Measurements from ENCODE around the gene TRIM5. TPM values are rescaled to one million over a fixed set of nuclear protein-coding genes. Genes with fewer than 3 reads are reported as not detected.

TRIM5 gene
- total RNA-seq, 3 donors from 2014 or later (not counting 1 experiment from before 2014, with no cell fraction given), result 16.3 to 24.4 (median 20.2) TPM

DNA sequence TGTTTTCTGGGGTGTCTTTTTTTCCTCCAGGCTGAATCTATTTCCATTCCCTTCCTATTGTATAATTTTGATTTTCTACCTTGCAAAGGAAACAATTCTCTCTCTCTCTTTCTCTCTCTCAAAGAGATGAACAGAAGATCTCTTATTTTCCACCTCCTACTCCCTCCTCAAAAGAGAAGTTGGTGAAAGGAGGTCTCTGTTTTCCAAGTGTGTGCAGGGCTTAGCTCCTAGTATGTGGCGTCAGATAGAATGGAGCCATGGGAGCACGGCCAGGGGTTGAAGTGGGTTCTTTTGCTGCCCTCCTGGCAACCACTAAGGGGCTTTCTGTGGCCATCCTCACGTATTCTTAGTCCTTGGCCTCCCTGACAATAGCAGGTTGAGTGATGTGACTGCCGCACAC is 59.6 kb downstream of the TRIM5 start:
- no peaks in the 10 kb centered on the region for H3K27me3 ChIP-seq (ENCODE audit: control insufficient read depth, insufficient read depth, low read length)
- 24% methylated on average over 4 of the region's 4 CpGs for WGBS (ENCODE audit: insufficient coverage)
- H3K27ac ChIP-seq (ENCODE audit: low read length), result peak overlapping the region; percentile 75
- intact Hi-C loops (cut with micrococcal nuclease), result loop anchor here (1.0 kb wide), 1 partner anchor 60 kb away; the partner anchor contains the start of gene TRIM5
- no peaks in the 10 kb centered on the region for H3K36me3 ChIP-seq (ENCODE audit: control insufficient read depth, insufficient read depth, low read length)
- peak overlapping the region; percentile 90 for H3K4me3 Mint-ChIP-seq
- H3K4me3 ChIP-seq (ENCODE audit: low read length), result peak overlapping the region; percentile 55
- peaks cover 23% of the 10 kb centered on the region for H3K4me1 ChIP-seq (ENCODE audit: control insufficient read depth, insufficient read depth, low read length)
- peak in 1 of 2 donors; percentile 18 for DNase-seq
- no peaks in the 10 kb centered on the region for H3K36me3 Mint-ChIP-seq
- H3K9me3 Mint-ChIP-seq, result no peaks in the 10 kb centered on the region
- H3K27ac Mint-ChIP-seq, result peak overlapping the region; percentile 85 to 86
- ATAC-seq, result no peak
- TF ChIP-seq, protein P1, sequence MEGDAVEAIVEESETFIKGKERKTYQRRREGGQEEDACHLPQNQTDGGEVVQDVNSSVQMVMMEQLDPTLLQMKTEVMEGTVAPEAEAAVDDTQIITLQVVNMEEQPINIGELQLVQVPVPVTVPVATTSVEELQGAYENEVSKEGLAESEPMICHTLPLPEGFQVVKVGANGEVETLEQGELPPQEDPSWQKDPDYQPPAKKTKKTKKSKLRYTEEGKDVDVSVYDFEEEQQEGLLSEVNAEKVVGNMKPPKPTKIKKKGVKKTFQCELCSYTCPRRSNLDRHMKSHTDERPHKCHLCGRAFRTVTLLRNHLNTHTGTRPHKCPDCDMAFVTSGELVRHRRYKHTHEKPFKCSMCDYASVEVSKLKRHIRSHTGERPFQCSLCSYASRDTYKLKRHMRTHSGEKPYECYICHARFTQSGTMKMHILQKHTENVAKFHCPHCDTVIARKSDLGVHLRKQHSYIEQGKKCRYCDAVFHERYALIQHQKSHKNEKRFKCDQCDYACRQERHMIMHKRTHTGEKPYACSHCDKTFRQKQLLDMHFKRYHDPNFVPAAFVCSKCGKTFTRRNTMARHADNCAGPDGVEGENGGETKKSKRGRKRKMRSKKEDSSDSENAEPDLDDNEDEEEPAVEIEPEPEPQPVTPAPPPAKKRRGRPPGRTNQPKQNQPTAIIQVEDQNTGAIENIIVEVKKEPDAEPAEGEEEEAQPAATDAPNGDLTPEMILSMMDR (IDR thresholded peaks at IDR 0.05), result no peak
- H3K27me3 Mint-ChIP-seq (ENCODE audit: low read depth in 2 of 2), result no peaks in the 10 kb centered on the region
- H3K4me1 Mint-ChIP-seq, result peaks cover 49 to 57% of the 10 kb centered on the region in 2 donors
- H3K9me3 ChIP-seq (ENCODE audit: control insufficient read depth, insufficient read depth, low read length), result no peaks in the 10 kb centered on the region

GRCh38 chr11:5624489-5625279 is 60.2 kb downstream of the TRIM5 start, which contains the start of gene TRIM34:
TRIM34 (plus strand) TSS chr11:5625001; CDS start chr11:5632332, 7,331 bp downstream.
- Mint-ChIP-seq H3K4me1 (peaks cover 47 to 57% of the 10 kb centered on the region in 2 donors), H3K9me3 (no peaks in the 10 kb centered on the region), H3K36me3 (no peaks in the 10 kb centered on the region), H3K27ac (peak within 1 kb of the TSS; percentile 85 to 86), H3K27me3 (ENCODE audit: low read depth in 2 of 2) (no peaks in the 10 kb centered on the region), H3K4me3 (peak within 1 kb of the TSS; percentile 90)
- H3K9me3 ChIP-seq (ENCODE audit: control insufficient read depth, insufficient read depth, low read length), result no peaks in the 10 kb centered on the region
- DNase-seq (peak; percentile 38 to 85), ATAC-seq (peak; percentile 96 to 97 (median 97))
- H3K27ac ChIP-seq (ENCODE audit: low read length), result peak within 1 kb of the TSS; percentile 75
- H3K36me3 ChIP-seq (ENCODE audit: control insufficient read depth, insufficient read depth, low read length), result no peaks in the 10 kb centered on the region
- no peaks in the 10 kb centered on the region for H3K27me3 ChIP-seq (ENCODE audit: control insufficient read depth, insufficient read depth, low read length)
- peaks cover 23% of the 10 kb centered on the region for H3K4me1 ChIP-seq (ENCODE audit: control insufficient read depth, insufficient read depth, low read length)
- intact Hi-C loops (cut with micrococcal nuclease), result loop anchor here (1.0 kb wide), 1 partner anchor 61 kb away; the partner anchor contains the start of gene TRIM5
- peak within 1 kb of the TSS; percentile 55 for H3K4me3 ChIP-seq (ENCODE audit: low read length)
- 21% methylated on average over 5 of the region's 7 CpGs for WGBS (ENCODE audit: insufficient coverage)
- TF ChIP-seq, protein P1 (IDR thresholded peaks at IDR 0.05), result no peak

- no peaks in the 10 kb centered on the region for H3K27me3 Mint-ChIP-seq (ENCODE audit: low read depth in 2 of 2)
- intact Hi-C loops (cut with micrococcal nuclease), result no loop called here
- H3K4me3 ChIP-seq (ENCODE audit: low read length), result no peak overlapping the region
- WGBS (ENCODE audit: insufficient coverage), result 96% methylated on average over 3 of the region's 3 CpGs
- peaks cover 20% of the 10 kb centered on the region for H3K4me1 ChIP-seq (ENCODE audit: control insufficient read depth, insufficient read depth, low read length)
- H3K9me3 ChIP-seq (ENCODE audit: control insufficient read depth, insufficient read depth, low read length), result no peaks in the 10 kb centered on the region
- H3K9me3 Mint-ChIP-seq, result no peaks in the 10 kb centered on the region
- no peak for ATAC-seq
- H3K4me3 Mint-ChIP-seq, result peak overlapping the region; percentile 28
- DNase-seq, result no peak
- TF ChIP-seq, protein P1 (IDR thresholded peaks at IDR 0.05), result no peak
- no peaks in the 10 kb centered on the region for H3K36me3 Mint-ChIP-seq
- H3K27ac ChIP-seq (ENCODE audit: low read length), result no peak overlapping the region
- no peak overlapping the region for H3K27ac Mint-ChIP-seq
- H3K36me3 ChIP-seq (ENCODE audit: control insufficient read depth, insufficient read depth, low read length), result no peaks in the 10 kb centered on the region
- H3K27me3 ChIP-seq (ENCODE audit: control insufficient read depth, insufficient read depth, low read length), result no peaks in the 10 kb centered on the region
- peaks cover 37 to 41% of the 10 kb centered on the region in 2 donors for H3K4me1 Mint-ChIP-seq
Measured at GRCh38 chr11:5622802-5623201, 62.1 kb downstream of the TRIM5 start.

Data from natural killer cell (primary cell).